SK-N-SH (cell line): ENCODE results near the gene ATP2B2. TPM values are rescaled to one million over a fixed set of nuclear protein-coding genes. Genes with fewer than 3 reads are reported as not detected.
A peak's percentile ranks its signal among the peaks of the same experiment; 100 is the strongest.

Source experiments
- CTCF ChIA-PET: fragments of 300-600, 350-600 bp; formaldehyde crosslinking; extraction: SDS; loops from one replicate; lab custom pipeline; 2021; lab: Yijun Ruan, JAX
- POLR2A ChIA-PET: fragments of 350-600 bp; sonication (Branson Sonifier 250); formaldehyde crosslinking; extraction: SDS; loops from one replicate; lab custom pipeline; 2020; ENCODE audit warnings: antibody characterized with exemption, inconsistent platforms; lab: Yijun Ruan, JAX
- DNase-seq: peaks from one replicate; pipeline ENCODE4 v3.0.0; 2012
- H2AFZ ChIP-seq: fragments of 200-600 bp; sonication (generic); 2 replicates; pipeline ENCODE4 v1.8.1; 2016; ENCODE audit warnings: antibody characterized with exemption, mild to moderate bottlenecking, low read depth
- H3F3A ChIP-seq: fragments of 200-600 bp; sonication (generic); replicated peaks from 2 replicates; pipeline ENCODE3; 2016; ENCODE audit warnings: antibody characterized with exemption, mild to moderate bottlenecking; ENCODE audit not compliant: insufficient read depth
- H3K27ac ChIP-seq, 2 experiments: fragments of 200-500 bp in 1 of 2; fragments of 200-600 bp in 1 of 2; sonication (Bioruptor generic) in 1 of 2; sonication (generic), shearing (Covaris generic) in 1 of 2; 2 replicates each; pipeline versions ENCODE4 v1.5.1 to v1.6.1; 2014 to 2016; ENCODE audit warnings: low read depth in 2 of 2, inconsistent platforms in 1 of 2, low read length in 1 of 2, mild to moderate bottlenecking in 1 of 2, mixed read lengths in 1 of 2
- H3K27me3 ChIP-seq: fragments of 200-600 bp; sonication (generic), shearing (Covaris generic); 2 replicates; pipeline ENCODE4 v1.6.1; 2016; ENCODE audit warnings: mixed run types; ENCODE audit not compliant: insufficient read depth
- H3K36me3 ChIP-seq, 2 experiments: fragments of 200-500 bp in 1 of 2; fragments of 200-600 bp in 1 of 2; sonication (Bioruptor generic) in 1 of 2; sonication (generic) in 1 of 2; replicated peaks in 1 of 2; 2 replicates each; pipeline versions ENCODE3 to v1.5.1; 2014 to 2016; ENCODE audit warnings: low read length in 1 of 2, mild to moderate bottlenecking in 1 of 2; ENCODE audit not compliant: insufficient read depth in 2 of 2, control insufficient read depth in 1 of 2
- H3K4me1 ChIP-seq, 2 experiments: fragments of 200-500 bp in 1 of 2; fragments of 200-600 bp in 1 of 2; sonication (Bioruptor generic) in 1 of 2; sonication (generic), shearing (Covaris generic) in 1 of 2; 2 replicates each; pipeline versions ENCODE4 v1.5.1 to v1.6.1; 2014 to 2016; ENCODE audit warnings: low read depth in 1 of 2, low read length in 1 of 2, mixed run types in 1 of 2; ENCODE audit not compliant: insufficient read depth in 2 of 2, control insufficient read depth in 1 of 2
- H3K4me2 ChIP-seq: fragments of 200-600 bp; sonication (generic), shearing (Covaris generic); 2 replicates; pipeline ENCODE4 v1.6.1; 2017; ENCODE audit warnings: mixed run types
- H3K4me3 ChIP-seq, 2 experiments: fragments of 200-500 bp in 1 of 2; fragments of 200-600 bp in 1 of 2; sonication (Bioruptor generic) in 1 of 2; sonication (generic), shearing (Covaris generic) in 1 of 2; 2 replicates each; pipeline versions ENCODE4 v1.5.1 to v1.8.1; 2014 to 2016; ENCODE audit warnings: low read depth in 2 of 2, inconsistent platforms in 1 of 2, low read length in 1 of 2, mild to moderate bottlenecking in 1 of 2, mixed read lengths in 1 of 2, moderate library complexity in 1 of 2
- H3K79me2 ChIP-seq: fragments of 200-600 bp; sonication (generic); 2 replicates; pipeline ENCODE4 v1.8.1; 2017; ENCODE audit warnings: mild to moderate bottlenecking; ENCODE audit not compliant: insufficient read depth
- H3K9ac ChIP-seq: fragments of 200-600 bp; sonication (generic); 2 replicates; pipeline ENCODE4 v1.6.1; 2017; ENCODE audit warnings: mixed run types
- H3K9me2 ChIP-seq: fragments of 200-600 bp; sonication (generic); 2 replicates; pipeline ENCODE4 v1.6.1; 2017; ENCODE audit warnings: mixed run types
- H3K9me3 ChIP-seq: fragments of 200-600 bp; sonication (generic); 2 replicates; pipeline ENCODE4 v1.6.1; 2017; ENCODE audit warnings: mixed run types, mild to moderate bottlenecking, moderate library complexity
- H4K20me1 ChIP-seq: fragments of 200-600 bp; sonication (generic); 2 replicates; pipeline ENCODE4 v1.6.1; 2017; ENCODE audit warnings: mild to moderate bottlenecking, mixed run types; ENCODE audit not compliant: insufficient read depth
- GATA2 ChIP-seq: sonication (generic); formaldehyde crosslinking; IDR thresholded peaks from 2 replicates; pipeline ENCODE4 v1.5.0; 2020; ENCODE audit warnings: mild to moderate bottlenecking, missing genetic modification reagents
- NRF1 ChIP-seq: IDR thresholded peaks from 2 replicates; pipeline ENCODE4 v1.6.1; 2012; ENCODE audit warnings: low read depth, mild to moderate bottlenecking, low read length
- RAD21 ChIP-seq: IDR thresholded peaks from 2 replicates; pipeline ENCODE4 v1.6.1; 2012; ENCODE audit warnings: mild to moderate bottlenecking, low read length
- SIN3A ChIP-seq: IDR thresholded peaks from 2 replicates; pipeline ENCODE4 v1.6.1; 2012; ENCODE audit warnings: low read depth, mild to moderate bottlenecking, low read length, moderate library complexity, borderline replicate concordance
- SMC3 ChIP-seq: IDR thresholded peaks from 2 replicates; pipeline ENCODE4 v1.6.1; 2012; ENCODE audit warnings: low read depth, low read length, improper control_type of control experiment
- TEAD4 ChIP-seq: IDR thresholded peaks from 2 replicates; pipeline ENCODE4 v1.4.0; 2012; ENCODE audit warnings: mild to moderate bottlenecking, borderline replicate concordance; ENCODE audit not compliant: insufficient read depth
- WGBS: methylation state at CpG from one replicate; pipeline ENCODE4 v1.1.6; 2017; ENCODE audit warnings: low lambda C conversion rate; 5-methylcytosine and 5-hydroxymethylcytosine counted together
- polyA plus RNA-seq, 3 experiments: library from polyadenylated mRNA; depleted of rRNA; stranded (reverse); fragments of >200 nt; gene quantifications; 2 replicates each; pipeline ENCODE4 v1.2.3, GENCODE V29; 2012
- TF ChIP-seq, protein P1 (sequence below): fragments of 200-600 bp; sonication (generic); IDR thresholded peaks from 2 replicates; pipeline ENCODE4 v1.6.1; 2017; ENCODE audit warnings: antibody characterized with exemption, mild to moderate bottlenecking, moderate library complexity
- TF ChIP-seq, protein P2 (sequence below): fragments of 150-350 bp; IDR thresholded peaks from 2 replicates; pipeline ENCODE4 v1.6.1; 2017; ENCODE audit warnings: antibody characterized with exemption, low read length, low read depth, borderline replicate concordance
- TF ChIP-seq, protein P3 (sequence below): fragments of 150-350 bp; IDR thresholded peaks from 2 replicates; pipeline ENCODE4 v1.6.1; 2016; ENCODE audit warnings: mild to moderate bottlenecking, low read depth, low read length

Gene ATP2B2
- polyA plus RNA-seq, 1 of the 3 experiments (the other 2 are of a cell fraction): 0.15 TPM

DNA sequence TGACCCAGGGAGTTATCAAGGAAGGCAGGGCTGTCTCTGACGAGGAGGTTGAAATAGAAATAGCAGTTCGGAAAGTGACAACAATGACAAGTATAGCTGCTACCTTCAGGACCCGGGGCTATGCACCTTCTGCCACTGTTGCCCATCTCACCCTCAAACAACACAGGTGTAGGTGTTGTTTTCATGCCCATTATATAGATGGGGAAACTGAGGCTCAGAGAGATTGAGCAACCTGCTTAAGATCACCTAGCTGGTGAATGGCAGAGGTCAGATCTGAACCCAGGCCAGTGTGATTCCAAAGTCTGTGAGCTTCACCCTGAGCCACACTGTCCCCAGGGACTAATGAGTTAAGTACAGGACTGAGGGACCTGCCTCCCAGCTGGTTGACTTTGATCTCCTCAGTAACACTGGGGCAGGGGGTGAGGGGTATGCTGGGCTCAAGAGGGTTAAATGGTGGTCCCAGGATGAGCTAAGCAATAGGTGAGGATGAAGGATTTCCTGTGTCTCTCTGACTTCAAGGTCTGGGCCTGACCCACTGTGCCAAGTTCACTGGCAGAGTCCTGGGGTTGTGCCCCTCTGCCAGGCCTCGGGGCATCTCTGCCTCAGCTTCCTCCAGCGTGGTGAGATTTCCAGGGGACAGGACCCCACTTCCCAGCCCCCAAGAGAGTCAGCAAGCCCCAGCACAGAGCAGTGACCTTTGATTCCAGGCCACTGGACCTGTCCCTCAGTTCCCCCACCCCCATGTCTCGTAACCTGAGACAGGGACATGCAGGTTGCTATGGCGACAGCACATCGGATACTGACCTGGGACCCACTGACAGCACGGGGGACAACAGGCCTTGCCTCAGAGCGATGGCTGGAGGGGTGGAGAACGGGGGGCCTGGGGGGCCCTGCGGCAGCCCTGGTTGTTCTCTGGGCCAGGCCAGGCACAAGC is 35.0 kb downstream of the ATP2B2 start:
- CTCF ChIA-PET: interaction anchor here (1.1 to 2.4 kb wide), 4 partner anchors 9 to 269 kb away, joined by 3 to 12 read pairs (median 3); no protein-coding TSS in a partner anchor
- H3K27me3 ChIP-seq: peaks cover 5% of the 10 kb centered on the region; the same call in 1 of the 2 replicates
- no peak overlapping the region for H3K4me3 ChIP-seq

More for the DNA sequence above, 35.0 kb downstream of the ATP2B2 start:
- no peak overlapping the region for H3K9ac ChIP-seq
- no peak overlapping the region for H3K4me2 ChIP-seq
- H4K20me1 ChIP-seq: no peaks in the 10 kb centered on the region
- peaks cover 0 to 30% of the 10 kb centered on the region in 2 experiments; a peak in 2 of 4 replicates for H3K4me1 ChIP-seq
- H2AFZ ChIP-seq: no peak overlapping the region
- H3K27ac ChIP-seq: no peak overlapping the region
- H3K9me3 ChIP-seq: no peaks in the 10 kb centered on the region
- WGBS: 33% methylated on average over 9 of the region's 12 CpGs
- no peaks in the 10 kb centered on the region for H3K79me2 ChIP-seq
- no peaks in the 10 kb centered on the region for H3K9me2 ChIP-seq
- DNase-seq: peak; percentile 58
- POLR2A ChIA-PET: no interaction called here
- TF ChIP-seq NRF1 (no peak), RAD21 (no peak), SIN3A (no peak), TEAD4 (no peak), SMC3 (no peak), GATA2 (no peak)
- TF ChIP-seq, protein P1, sequence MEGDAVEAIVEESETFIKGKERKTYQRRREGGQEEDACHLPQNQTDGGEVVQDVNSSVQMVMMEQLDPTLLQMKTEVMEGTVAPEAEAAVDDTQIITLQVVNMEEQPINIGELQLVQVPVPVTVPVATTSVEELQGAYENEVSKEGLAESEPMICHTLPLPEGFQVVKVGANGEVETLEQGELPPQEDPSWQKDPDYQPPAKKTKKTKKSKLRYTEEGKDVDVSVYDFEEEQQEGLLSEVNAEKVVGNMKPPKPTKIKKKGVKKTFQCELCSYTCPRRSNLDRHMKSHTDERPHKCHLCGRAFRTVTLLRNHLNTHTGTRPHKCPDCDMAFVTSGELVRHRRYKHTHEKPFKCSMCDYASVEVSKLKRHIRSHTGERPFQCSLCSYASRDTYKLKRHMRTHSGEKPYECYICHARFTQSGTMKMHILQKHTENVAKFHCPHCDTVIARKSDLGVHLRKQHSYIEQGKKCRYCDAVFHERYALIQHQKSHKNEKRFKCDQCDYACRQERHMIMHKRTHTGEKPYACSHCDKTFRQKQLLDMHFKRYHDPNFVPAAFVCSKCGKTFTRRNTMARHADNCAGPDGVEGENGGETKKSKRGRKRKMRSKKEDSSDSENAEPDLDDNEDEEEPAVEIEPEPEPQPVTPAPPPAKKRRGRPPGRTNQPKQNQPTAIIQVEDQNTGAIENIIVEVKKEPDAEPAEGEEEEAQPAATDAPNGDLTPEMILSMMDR: no peak
- TF ChIP-seq, protein P2, sequence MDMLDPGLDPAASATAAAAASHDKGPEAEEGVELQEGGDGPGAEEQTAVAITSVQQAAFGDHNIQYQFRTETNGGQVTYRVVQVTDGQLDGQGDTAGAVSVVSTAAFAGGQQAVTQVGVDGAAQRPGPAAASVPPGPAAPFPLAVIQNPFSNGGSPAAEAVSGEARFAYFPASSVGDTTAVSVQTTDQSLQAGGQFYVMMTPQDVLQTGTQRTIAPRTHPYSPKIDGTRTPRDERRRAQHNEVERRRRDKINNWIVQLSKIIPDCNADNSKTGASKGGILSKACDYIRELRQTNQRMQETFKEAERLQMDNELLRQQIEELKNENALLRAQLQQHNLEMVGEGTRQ: no peak
- TF ChIP-seq, protein P3, sequence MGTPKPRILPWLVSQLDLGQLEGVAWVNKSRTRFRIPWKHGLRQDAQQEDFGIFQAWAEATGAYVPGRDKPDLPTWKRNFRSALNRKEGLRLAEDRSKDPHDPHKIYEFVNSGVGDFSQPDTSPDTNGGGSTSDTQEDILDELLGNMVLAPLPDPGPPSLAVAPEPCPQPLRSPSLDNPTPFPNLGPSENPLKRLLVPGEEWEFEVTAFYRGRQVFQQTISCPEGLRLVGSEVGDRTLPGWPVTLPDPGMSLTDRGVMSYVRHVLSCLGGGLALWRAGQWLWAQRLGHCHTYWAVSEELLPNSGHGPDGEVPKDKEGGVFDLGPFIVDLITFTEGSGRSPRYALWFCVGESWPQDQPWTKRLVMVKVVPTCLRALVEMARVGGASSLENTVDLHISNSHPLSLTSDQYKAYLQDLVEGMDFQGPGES: no peak
- TF ChIP-seq, all 33 proteins: peak for 0
- Histone ChIP-seq H3F3A (no peaks in the 10 kb centered on the region), H3K36me3 (no peaks in the 10 kb centered on the region)
